GM10847 (cell line): ENCODE results near the gene SLC50A1.
A peak's percentile ranks its signal among the peaks of the same experiment; 100 is the strongest.

Experiments used
- POLR2A ChIP-seq: IDR thresholded peaks from 2 replicates; pipeline ENCODE4 v1.6.1; 2011; ENCODE audit not compliant: insufficient read length; ENCODE audit errors: extremely low read depth

The SLC50A1 gene

DNA sequence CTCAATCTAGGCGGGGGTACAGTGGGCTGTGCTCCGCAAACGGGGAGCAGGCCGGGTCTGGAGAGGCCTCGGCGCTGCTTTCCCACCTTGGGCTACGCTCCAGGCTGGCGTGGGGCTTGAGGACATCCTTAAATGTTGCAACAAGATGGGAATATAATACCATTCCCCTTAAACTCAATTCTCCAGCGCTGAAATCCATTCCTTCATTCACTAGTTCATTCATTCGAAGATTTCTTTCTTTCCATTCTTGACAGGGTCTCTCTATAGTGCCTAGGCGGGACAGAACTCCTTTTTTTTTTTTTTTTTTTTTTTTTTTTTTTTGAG, 4.9 kb downstream of the SLC50A1 start:
- TF ChIP-seq POLR2A: no peak

DNA sequence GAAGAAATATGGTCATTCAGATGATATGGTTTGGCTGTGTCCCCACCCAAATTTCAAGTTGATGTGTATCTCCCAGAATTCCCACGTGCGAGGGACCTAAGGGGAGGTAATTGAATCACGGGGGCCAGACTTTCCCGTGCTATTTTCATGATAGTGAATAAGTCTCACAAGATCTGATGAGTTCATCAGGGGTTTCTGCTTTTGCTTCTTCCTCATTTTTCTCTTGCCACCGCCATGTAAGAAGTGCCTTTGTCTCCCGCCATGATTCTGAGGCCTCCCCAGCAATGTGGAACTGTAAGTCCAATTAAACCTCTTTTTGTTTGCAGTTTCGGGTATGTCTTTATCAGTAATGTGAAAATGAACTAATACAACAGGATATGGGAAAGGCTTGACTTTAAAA, 6.1 kb downstream of the SLC50A1 start:
- TF ChIP-seq POLR2A: no peak

DNA sequence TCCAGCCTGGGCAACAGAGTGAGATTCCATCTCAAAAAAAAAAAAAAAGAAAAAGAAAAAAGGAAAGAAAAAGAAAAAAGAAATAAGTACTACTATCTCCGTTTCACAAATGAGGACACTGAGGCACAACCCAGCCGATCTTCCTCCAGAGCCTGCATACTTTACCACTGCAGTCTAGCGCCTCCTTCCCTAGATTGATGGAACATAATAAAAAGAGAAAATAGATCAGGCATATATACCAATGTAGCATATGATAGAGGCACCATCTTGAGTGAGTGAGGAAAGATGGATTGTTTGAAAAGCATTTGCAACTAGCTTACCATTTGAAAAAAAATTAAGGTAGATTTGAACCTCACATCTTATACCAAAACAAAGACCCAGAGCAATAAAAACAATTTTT, 9.8 kb downstream of the SLC50A1 start:
- TF ChIP-seq POLR2A: no peak

DNA sequence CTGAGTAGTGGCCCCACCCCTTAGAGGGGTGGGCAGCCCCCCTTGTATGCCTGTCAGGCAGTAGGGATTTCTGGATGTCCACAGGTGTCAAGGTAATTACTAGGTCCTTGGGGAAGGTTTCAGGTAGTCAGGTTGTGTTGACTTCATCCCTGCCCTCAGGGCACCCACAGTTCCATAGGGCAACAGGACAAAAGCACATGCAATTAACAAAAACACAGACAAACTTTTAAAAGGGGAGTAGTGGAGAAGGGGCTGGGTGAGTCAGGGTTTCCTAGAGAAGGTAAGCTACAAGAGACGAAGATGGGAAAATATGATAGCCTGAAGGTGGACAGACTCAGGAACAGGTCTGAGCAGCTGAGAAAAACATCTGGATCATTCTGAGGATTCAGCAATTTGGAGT, 23.3 kb downstream of the SLC50A1 start:
- TF ChIP-seq POLR2A: no peak

DNA sequence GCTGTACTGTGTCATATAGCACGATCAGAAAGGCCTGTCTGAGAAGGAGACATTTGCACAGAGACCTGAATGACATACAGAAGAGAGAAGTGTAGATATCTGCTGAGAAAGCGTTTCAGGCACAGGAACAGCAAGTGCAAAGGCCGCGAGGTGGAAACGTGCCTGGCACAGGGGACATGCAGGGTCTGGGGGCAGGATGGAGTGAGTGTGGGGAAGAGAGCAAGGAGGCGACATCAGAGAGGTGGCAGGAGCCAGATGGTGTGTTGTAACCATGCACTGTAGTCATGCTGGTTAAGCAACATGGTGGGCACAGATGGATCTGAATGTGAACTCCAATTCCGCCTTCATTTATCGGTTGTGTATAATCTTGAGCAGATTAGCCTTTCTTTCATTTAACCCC, 24.5 kb downstream of the SLC50A1 start:
- TF ChIP-seq POLR2A: no peak

DNA sequence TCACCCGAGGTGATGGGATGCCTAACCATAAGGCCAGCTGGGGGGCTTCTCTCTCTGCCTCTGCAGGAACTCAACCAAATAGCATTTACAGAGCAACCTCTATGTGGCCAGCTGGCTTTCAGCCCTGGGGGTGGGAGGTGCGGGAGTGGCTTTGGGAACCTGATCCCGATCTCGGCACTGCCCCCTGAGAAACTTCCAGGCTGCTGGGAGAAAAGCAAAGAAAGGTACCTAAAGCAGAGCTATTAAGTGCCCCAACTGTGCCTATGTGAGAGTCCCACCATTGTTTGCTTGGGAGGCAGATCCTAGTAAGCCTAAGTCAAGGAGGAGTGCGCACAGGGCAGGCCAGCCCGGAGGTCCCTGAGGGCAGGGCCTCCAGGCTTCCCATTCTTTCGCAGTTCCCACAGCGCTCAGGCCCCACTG, 30.4 kb downstream of the SLC50A1 start:
- TF ChIP-seq POLR2A: no peak

DNA sequence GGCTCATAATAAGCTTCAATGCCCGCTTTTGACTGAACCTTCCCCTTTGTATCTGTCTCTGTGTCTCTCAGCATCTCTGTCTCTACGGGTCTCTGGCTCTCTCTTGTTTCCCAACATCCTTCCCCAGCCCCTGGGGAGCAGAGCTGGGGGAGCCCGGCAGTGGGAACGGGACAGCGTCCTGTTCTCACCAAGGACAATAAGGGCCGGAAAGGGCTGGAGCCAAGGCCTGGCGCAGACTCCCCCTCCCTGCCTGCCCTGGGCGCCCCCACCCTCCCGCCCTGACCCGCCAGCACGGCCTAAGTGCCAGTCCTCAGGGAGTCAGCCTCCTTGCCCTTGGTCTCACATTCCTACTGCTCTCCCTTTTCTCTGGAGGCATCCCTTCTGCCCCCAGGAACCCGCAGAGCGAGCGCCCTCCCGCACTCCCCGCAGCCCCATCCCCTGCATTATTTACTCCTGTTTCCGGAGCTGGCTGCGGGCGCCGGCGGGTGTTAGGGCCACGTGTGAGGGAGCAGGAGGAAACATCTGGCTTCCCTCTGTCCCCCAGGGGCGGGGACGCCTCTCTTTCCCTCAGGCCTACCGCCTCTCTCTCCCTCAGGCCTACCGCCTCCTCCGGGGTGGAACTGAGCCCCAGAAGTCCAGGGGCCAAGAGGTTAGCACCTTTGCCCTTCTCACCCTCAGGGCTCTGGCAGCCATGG, 31.0 kb downstream of the SLC50A1 start:
- no peak for TF ChIP-seq POLR2A

DNA sequence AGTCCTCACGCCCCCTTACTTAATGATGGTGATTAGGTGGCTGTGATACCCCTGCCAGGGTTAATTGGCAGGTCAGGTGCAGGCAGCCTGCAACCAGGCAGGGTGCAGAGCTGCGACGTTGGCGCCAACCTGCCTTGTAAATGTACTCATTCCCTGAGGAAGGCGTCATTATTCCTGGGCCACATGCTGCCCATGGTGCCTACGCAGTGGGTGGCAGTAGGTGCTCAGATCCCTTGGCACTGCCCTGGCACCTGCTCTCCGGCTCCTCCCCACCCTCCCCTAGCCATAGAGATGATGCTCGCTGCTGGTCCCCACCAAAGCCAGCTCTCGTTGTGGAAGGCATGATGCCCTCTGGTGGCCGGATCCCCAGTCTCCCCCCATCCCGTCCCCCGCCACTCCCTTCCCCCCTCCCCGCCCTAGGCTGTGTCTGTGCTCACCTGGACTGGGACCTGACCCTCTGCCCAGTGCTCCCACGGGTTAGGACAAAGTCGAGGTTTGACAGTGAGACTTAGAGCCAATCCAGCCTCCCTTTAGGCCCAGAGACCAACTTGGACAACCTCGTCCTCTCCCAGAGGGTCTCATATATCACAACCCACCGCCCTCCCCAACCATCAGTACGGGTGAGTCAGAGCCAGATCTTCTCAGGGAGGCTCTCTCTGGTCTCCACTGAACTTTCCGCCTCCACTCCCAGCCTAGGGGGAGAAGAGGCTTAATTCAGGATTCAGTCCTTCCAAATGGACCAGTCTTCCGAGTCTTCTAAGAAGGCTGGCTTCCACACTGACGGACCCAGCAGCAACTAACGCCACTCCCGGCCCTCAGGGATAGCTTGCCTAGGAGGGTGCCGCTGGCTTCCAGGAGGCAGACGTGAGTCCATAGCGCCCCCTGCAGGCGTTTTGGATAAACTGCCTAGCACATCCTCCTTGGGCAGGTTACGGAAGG, 31.8 kb downstream of the SLC50A1 start:
- TF ChIP-seq POLR2A: no peak

DNA sequence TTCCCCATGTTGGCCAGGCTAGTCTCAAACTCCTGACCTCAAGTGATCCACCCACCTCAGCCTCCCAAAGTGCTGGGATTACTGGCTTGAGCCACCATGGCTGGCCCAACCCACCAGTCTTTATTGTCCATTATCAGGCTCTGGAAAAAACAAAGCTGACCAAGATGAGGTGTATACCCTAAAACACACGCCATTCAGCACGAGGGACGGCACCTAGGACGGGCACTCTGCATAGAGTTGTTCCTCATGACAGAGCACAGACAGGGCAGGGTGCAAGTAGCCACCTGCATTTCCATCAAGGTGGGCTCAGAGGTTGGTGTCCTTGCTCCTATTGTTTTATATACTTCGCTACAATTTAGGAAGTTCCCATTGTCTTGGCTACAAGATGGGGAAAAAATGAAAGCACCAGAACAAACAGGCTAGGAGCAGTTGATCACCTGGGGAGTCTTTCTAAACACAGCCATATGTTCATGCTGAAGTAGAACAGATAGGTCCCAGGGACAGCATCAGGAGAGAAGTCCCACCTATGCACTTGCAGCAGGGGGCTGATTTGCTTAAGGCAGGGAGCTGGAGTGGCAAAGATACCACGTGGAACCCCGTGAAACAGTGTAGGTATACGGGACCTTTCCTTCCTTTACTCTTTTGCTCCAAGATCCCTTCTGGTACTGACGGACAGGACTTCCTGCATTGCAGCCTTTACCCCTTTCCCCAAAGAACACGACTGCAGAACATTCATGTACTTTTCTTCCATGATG, 33.0 kb downstream of the SLC50A1 start:
- TF ChIP-seq POLR2A: no peak

DNA sequence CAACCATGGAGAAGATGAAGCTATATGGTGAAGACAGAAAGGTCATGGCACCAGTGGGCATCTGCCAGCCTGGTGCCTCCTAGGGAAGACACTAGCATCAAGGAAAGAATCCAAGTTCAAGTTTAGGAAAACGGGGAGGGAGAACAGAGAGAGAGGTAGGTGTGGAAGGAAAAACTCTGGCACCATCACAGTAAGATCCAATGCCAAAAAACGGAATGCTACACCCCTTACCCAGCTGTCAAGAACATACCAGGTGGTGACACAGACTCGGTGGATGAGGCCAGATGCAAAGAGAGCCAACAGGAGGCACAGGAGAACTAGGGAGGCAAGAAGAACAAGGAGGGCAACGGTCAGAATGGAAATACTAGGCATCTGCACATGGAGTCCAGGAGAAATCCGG, 33.9 kb downstream of the SLC50A1 start:
- TF ChIP-seq POLR2A: no peak

DNA sequence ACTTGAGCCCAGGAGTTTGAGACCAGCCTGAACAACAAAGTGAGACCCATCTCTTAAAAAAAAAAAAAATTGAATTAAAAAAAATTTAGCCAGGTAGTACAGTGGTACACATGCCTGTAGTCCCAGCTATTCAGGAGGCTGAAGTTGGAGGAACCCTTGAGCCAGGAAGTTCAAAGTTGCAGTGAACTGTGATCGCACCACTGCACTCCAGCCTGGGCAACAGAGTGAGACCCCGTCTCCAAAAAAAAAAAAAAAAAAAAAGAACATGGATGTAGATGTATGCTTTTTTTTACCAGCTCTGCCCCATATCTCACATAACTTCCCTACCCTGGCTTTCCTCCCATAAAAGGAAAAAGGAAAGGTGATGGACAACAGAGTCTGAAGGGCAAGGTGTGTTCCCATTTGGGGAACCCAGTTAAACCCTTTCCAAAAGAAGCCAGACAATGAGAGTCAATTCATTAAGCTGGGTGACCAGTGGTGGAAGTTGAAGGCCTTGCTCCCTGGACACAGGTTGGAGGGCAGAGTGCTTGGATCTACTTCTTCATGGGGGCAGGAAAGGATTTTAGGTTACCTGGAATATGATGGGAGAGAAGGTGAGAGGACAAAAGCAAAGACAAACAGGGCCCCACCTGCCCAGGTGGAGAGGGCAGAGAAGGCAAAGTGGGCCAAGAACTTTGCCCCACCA, 34.6 kb downstream of the SLC50A1 start:
- no peak for TF ChIP-seq POLR2A

DNA sequence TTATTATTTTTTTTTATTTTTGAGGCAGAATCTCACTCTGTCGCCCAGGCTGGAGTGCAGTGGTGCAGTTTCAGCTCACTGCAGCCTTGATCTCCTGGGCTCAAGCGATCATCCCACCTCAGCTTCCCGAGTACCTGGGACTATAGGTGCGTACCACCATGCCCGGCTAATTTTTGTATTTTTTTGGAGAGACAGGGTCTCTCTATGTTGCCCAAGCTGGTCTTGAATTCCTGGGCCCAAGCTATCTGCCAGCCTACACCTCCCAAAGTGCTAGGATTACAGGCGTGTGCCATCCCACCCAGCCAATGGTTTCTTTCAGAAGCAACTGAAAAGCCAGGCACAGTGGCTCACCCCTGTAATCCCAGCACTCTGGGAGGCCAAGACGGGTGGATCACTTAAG, 35.2 kb downstream of the SLC50A1 start:
- TF ChIP-seq POLR2A: no peak

DNA sequence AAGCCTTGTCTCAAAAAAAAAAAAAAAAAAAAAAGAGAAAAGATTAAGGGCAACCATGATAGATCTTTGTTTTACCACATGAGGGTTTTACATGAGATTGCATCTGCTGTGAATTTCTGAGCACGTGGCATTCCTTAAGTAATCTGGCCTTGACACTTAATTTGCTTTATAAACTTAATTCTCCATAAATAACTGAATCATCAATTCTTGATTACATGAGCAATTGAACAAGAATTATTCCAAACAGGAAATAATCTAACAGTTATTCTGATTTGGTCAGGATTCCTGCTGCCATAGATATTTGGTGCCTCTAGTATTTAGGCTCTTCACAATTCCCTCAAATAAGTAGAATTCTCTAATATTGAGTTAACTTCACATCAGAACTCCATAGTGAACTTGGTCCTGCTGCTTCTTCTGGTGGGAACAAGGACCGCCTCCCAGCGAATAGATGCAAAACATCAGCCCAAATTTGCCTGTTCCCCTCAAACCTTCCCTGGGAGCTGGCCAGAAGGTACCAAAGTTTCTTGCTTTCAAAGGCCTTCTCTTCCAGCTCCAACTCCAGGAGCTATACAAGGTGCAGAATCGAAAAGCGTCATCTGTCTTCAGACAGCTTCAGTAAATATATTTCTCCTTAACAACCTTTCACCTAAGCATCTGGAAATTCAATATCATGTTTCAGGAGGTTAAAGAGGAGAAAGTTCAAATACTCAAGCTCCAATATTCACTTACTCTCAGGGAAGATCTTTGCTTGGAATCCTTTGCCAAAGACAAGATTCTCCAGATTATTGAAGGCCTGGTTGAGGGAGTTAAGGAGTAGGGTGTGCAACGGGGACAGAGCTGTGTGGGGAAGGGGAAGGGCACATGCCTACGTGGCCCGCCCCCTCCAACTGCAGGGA, 36.4 kb downstream of the SLC50A1 start:
- no peak for TF ChIP-seq POLR2A

DNA sequence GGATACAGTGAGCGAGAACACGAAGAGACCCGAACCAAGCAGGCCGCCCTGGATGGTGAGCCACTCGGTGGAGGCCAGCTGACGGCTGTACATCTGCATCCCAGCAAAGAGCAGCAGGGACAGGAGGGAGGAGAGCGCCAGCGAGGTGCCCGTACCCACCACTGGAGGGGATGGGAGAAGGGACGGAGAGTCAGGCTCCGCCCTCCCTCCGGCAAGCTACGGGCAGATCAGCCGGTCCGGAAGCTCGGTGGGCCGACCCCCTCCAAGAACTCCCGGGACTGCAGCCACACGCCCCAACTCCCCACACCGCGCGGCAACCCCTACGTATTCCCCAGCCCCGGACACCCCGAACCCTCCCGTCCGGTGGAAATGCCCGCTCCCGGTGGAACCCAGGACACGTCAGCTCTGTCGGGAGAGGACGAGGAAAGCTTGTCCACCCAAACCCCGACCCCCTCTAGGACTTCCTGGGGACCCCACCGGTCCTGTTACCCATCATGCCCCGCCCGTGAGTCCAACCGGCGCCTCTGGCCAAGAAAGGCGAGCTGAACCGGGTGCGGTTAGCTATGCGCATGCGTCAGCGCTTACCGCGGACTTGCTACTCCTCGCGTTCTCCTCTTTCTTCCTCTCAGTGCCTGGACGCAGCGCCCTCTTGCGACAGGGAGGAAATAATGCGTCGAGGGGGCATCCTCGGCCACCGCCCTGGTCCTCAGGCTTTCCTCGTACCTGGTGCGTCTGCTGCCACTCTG, 37.3 kb downstream of the SLC50A1 start, which contains the start of gene KRTCAP2:
KRTCAP2 (minus strand) TSS at position 573 of the 746 bp plus-strand sequence; CDS start at position 493, 80 bp downstream.
- TF ChIP-seq POLR2A: peak; percentile 82
